Lower leg skin (tissue), 4 donors: ENCODE results near the gene RHO. TPM values are rescaled to one million over a fixed set of nuclear protein-coding genes. Genes with fewer than 3 reads are reported as not detected.

Source experiments
- DNase-seq, 2 donors: peaks; one replicate each; pipeline ENCODE4 v3.0.0-alpha.2; 2019; ENCODE audit warnings: low spot score in 2 of 2
- H3K4me3 ChIP-seq: fragments of 200-600 bp; sonication (generic); 2 replicates; pipeline ENCODE4 v1.5.1; 2017; ENCODE audit warnings: mild to moderate bottlenecking, low read depth; ENCODE audit not compliant: poor library complexity, severe bottlenecking
- CTCF ChIP-seq, 3 donors: fragments of 450-650 bp; IDR thresholded peaks; one replicate each; pipeline ENCODE4 v1.5.1; 2016; ENCODE audit warnings: antibody characterized with exemption in 3 of 3, mild to moderate bottlenecking in 3 of 3, moderate library complexity in 2 of 3
- POLR2A ChIP-seq, 2 donors: fragments of 450-650 bp; IDR thresholded peaks; one replicate each; pipeline ENCODE4 v1.6.1; 2016 to 2017; ENCODE audit warnings: antibody characterized with exemption in 2 of 2, mild to moderate bottlenecking in 1 of 2, moderate library complexity in 1 of 2
- WGBS, 2 donors: methylation state at CpG; one replicate each; pipeline ENCODE4 v1.1.5; 2018; 5-methylcytosine and 5-hydroxymethylcytosine counted together
- intact Hi-C: fragments of 100-400 bp; cut with DNase I; formaldehyde crosslinking; loops from one replicate; pipeline ENCODE4 v1.15.0; 2023; ENCODE audit warnings: low total_unique reads
- total RNA-seq, 4 donors: library from RNA; depleted of rRNA; stranded (reverse); fragments of >200 nt; gene quantifications; one replicate each; pipeline ENCODE4 v1.1.0, GENCODE V29; 2016

Gene RHO
- total RNA-seq, 4 donors from 2014 or later, result not detected

- WGBS, 2 donors, result 73 to 74% methylated on average over 2 of the region's 2 CpGs
- no peak for DNase-seq
- TF ChIP-seq CTCF (IDR thresholded peaks at IDR 0.05) (no peak), POLR2A (IDR thresholded peaks at IDR 0.05) (no peak)
- intact Hi-C loops, result no loop called here
- H3K4me3 ChIP-seq, result no peak overlapping the region
Measured at GRCh38 chr3:129536374-129536667, 7.9 kb downstream of the RHO start.

- no peak overlapping the region for H3K4me3 ChIP-seq
- TF ChIP-seq POLR2A (IDR thresholded peaks at IDR 0.05) (no peak), CTCF (IDR thresholded peaks at IDR 0.05) (no peak)
- no peak for DNase-seq
- intact Hi-C loops, result no loop called here
- 77% methylated on average over 3 of the region's 3 CpGs for WGBS, 2 donors
Measured at GRCh38 chr3:129536804-129537203, 8.4 kb downstream of the RHO start.

- TF ChIP-seq POLR2A (IDR thresholded peaks at IDR 0.05), result no peak
- intact Hi-C loops, result no loop called here
- 84 to 88% methylated on average over 8 of the region's 8 CpGs for WGBS, 2 donors
- H3K4me3 ChIP-seq, result no peak overlapping the region
- DNase-seq, result no peak
Measured at GRCh38 chr3:129539206-129539605, 10.8 kb downstream of the RHO start.

- no peak for TF ChIP-seq POLR2A (IDR thresholded peaks at IDR 0.05)
- no peak for TF ChIP-seq CTCF (IDR thresholded peaks at IDR 0.05)
- intact Hi-C loops, result no loop called here
- no peak overlapping the region for H3K4me3 ChIP-seq
- WGBS, 2 donors, result 91 to 92% methylated on average over 11 of the region's 11 CpGs
- DNase-seq, result no peak
Measured at GRCh38 chr3:129540776-129541516, 12.5 kb downstream of the RHO start.

- intact Hi-C loops, result no loop called here
- no peak overlapping the region for H3K4me3 ChIP-seq
- 89 to 100% methylated on average over 4 to 5 of the region's 5 CpGs for WGBS, 2 donors
- TF ChIP-seq POLR2A (IDR thresholded peaks at IDR 0.05), result no peak
- no peak for TF ChIP-seq CTCF (IDR thresholded peaks at IDR 0.05)
- DNase-seq, result no peak
Measured at GRCh38 chr3:129542747-129543146, 14.3 kb downstream of the RHO start.

GRCh38 chr3:129543156-129543790, 14.8 kb downstream of the RHO start, which contains the start of gene H1-8:
Gene H1-8, plus strand, starts transcription at chr3:129543175. Its CDS starts 44 bp downstream, at chr3:129543219.
- intact Hi-C loops, result no loop called here
- TF ChIP-seq CTCF (IDR thresholded peaks at IDR 0.05) (no peak), POLR2A (IDR thresholded peaks at IDR 0.05) (no peak)
- 82 to 88% methylated on average over 16 of the region's 16 CpGs for WGBS, 2 donors
- no peak within 1 kb of the TSS for H3K4me3 ChIP-seq
- no peak for DNase-seq
